HepG2 (cell line): ENCODE measurements around the gene RBMS2. TPM values are rescaled to one million over a fixed set of nuclear protein-coding genes. Genes with fewer than 3 reads are reported as not detected.

Source experiments
- BRCA1 ChIP-seq: sonication (generic); formaldehyde crosslinking; IDR thresholded peaks from 2 replicates; pipeline ENCODE4 v1.4.0; 2020; ENCODE audit warnings: missing genetic modification reagents
- HES4 ChIP-seq: sonication (generic); formaldehyde crosslinking; IDR thresholded peaks from 2 replicates; pipeline ENCODE4 v1.9.0; 2021; ENCODE audit warnings: mild to moderate bottlenecking, missing genetic modification reagents, borderline replicate concordance
- SIX1 ChIP-seq: sonication (generic); formaldehyde crosslinking; IDR thresholded peaks from 2 replicates; pipeline ENCODE4 v1.4.0; 2020; ENCODE audit warnings: missing genetic modification reagents, borderline replicate concordance
- SIX4 ChIP-seq: sonication (generic); formaldehyde crosslinking; IDR thresholded peaks from 2 replicates; pipeline ENCODE4 v1.4.0; 2020; ENCODE audit warnings: missing genetic modification reagents
- SNAPC5 ChIP-seq: sonication (generic); formaldehyde crosslinking; IDR thresholded peaks from 2 replicates; pipeline ENCODE4 v1.8.1; 2023; ENCODE audit warnings: mild to moderate bottlenecking, missing genetic modification reagents, borderline replicate concordance
- TBL1XR1 ChIP-seq: fragments of 150-350 bp; IDR thresholded peaks from 2 replicates; pipeline ENCODE4 v1.6.1; 2014; ENCODE audit warnings: borderline replicate concordance, low read length; ENCODE audit not compliant: partially characterized antibody
- TEAD3 ChIP-seq: optimal IDR thresholded peaks from 2 replicates; pipeline ENCODE3; 2016; ENCODE audit warnings: borderline replicate concordance
- ZBTB21 ChIP-seq: sonication (generic); formaldehyde crosslinking; IDR thresholded peaks from 2 replicates; pipeline ENCODE4 v1.4.0; 2020; ENCODE audit warnings: missing genetic modification reagents
- ZFP1 ChIP-seq: IDR thresholded peaks from 2 replicates; pipeline ENCODE4 v1.6.1; 2016
- ZFP90 ChIP-seq: sonication (generic); formaldehyde crosslinking; IDR thresholded peaks from 2 replicates; pipeline ENCODE4 v1.8.0; 2022; ENCODE audit warnings: missing genetic modification reagents, mild to moderate bottlenecking, inconsistent platforms, borderline replicate concordance
- ZFY ChIP-seq: sonication (generic); formaldehyde crosslinking; IDR thresholded peaks from 2 replicates; pipeline ENCODE4 v1.4.0; 2020; ENCODE audit warnings: missing genetic modification reagents
- ZNF205 ChIP-seq: IDR thresholded peaks from 2 replicates; pipeline ENCODE4 v1.6.1; 2018; ENCODE audit warnings: missing biosample characterization, missing genetic modification reagents
- ZNF24 ChIP-seq: fragments of 450-650 bp; IDR thresholded peaks from 2 replicates; pipeline ENCODE4 v1.6.1; 2017; ENCODE audit warnings: antibody characterized with exemption, mild to moderate bottlenecking
- ZNF274 ChIP-seq: sonication (generic); formaldehyde crosslinking; IDR thresholded peaks from 2 replicates; pipeline ENCODE4 v1.5.1; 2020; ENCODE audit warnings: mild to moderate bottlenecking, missing genetic modification reagents
- ZNF747 ChIP-seq: sonication (generic); formaldehyde crosslinking; IDR thresholded peaks from 2 replicates; pipeline ENCODE4 v1.8.1; 2023; ENCODE audit warnings: missing genetic modification reagents, mild to moderate bottlenecking, borderline replicate concordance
- polyA plus RNA-seq, 8 experiments: library from polyadenylated mRNA; depleted of rRNA in 3 of 8; stranded (reverse) in 7 of 8; unstranded in 1 of 8; fragments of >200 nt; fragmentation: Illumina TruSeq in 4 of 8; extraction: Trizol in 4 of 8; gene quantifications; 2 replicates each; pipeline versions ENCODE4 v1.2.1 to v1.2.3, GENCODE V29; 2011 to 2016; ENCODE audit warnings: low read depth in 4 of 8, missing spikeins in 1 of 8, mixed read lengths in 1 of 8; ENCODE audit not compliant: insufficient read depth in 1 of 8
- total RNA-seq, 5 experiments: library from RNA; depleted of rRNA; stranded (reverse); fragments of >200 nt; fragmentation: Illumina TruSeq; extraction: Trizol; gene quantifications; 2 replicates each; pipeline ENCODE4 v1.2.3, GENCODE V29; 2016; ENCODE audit warnings: low read depth in 1 of 5
- TF ChIP-seq, protein P1 (sequence below): sonication (generic); formaldehyde crosslinking; IDR thresholded peaks from 2 replicates; pipeline ENCODE4 v1.4.0; 2020; ENCODE audit warnings: missing genetic modification reagents
- TF ChIP-seq, protein P2 (sequence below): sonication (generic); formaldehyde crosslinking; IDR thresholded peaks from 2 replicates; pipeline ENCODE4 v1.9.0; 2021; ENCODE audit warnings: mild to moderate bottlenecking, missing genetic modification reagents
- TF ChIP-seq, protein P3 (sequence below): sonication (generic); formaldehyde crosslinking; IDR thresholded peaks from 2 replicates; pipeline ENCODE4 v1.8.0; 2023; ENCODE audit warnings: mild to moderate bottlenecking, missing genetic modification reagents

RBMS2 gene
- total and polyA plus RNA-seq, 2 of the 13 experiments (the other 11 are each of a cell fraction or from before 2014, with no cell fraction given): 0.53 to 7.4 TPM

- TF ChIP-seq, protein P1, sequence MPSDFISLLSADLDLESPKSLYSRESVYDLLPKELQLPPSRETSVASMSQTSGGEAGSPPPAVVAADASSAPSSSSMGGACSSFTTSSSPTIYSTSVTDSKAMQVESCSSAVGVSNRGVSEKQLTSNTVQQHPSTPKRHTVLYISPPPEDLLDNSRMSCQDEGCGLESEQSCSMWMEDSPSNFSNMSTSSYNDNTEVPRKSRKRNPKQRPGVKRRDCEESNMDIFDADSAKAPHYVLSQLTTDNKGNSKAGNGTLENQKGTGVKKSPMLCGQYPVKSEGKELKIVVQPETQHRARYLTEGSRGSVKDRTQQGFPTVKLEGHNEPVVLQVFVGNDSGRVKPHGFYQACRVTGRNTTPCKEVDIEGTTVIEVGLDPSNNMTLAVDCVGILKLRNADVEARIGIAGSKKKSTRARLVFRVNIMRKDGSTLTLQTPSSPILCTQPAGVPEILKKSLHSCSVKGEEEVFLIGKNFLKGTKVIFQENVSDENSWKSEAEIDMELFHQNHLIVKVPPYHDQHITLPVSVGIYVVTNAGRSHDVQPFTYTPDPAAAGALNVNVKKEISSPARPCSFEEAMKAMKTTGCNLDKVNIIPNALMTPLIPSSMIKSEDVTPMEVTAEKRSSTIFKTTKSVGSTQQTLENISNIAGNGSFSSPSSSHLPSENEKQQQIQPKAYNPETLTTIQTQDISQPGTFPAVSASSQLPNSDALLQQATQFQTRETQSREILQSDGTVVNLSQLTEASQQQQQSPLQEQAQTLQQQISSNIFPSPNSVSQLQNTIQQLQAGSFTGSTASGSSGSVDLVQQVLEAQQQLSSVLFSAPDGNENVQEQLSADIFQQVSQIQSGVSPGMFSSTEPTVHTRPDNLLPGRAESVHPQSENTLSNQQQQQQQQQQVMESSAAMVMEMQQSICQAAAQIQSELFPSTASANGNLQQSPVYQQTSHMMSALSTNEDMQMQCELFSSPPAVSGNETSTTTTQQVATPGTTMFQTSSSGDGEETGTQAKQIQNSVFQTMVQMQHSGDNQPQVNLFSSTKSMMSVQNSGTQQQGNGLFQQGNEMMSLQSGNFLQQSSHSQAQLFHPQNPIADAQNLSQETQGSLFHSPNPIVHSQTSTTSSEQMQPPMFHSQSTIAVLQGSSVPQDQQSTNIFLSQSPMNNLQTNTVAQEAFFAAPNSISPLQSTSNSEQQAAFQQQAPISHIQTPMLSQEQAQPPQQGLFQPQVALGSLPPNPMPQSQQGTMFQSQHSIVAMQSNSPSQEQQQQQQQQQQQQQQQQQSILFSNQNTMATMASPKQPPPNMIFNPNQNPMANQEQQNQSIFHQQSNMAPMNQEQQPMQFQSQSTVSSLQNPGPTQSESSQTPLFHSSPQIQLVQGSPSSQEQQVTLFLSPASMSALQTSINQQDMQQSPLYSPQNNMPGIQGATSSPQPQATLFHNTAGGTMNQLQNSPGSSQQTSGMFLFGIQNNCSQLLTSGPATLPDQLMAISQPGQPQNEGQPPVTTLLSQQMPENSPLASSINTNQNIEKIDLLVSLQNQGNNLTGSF (CRISPR knock-in tag): no peak
- TF ChIP-seq HES4 (CRISPR knock-in tag) (no peak), ZNF205 (CRISPR knock-in tag) (peak; percentile 72), ZFY (CRISPR knock-in tag) (peak; percentile 58), ZNF24 (no peak), ZFP90 (CRISPR knock-in tag) (no peak), TBL1XR1 (no peak), ZBTB21 (CRISPR knock-in tag) (no peak), SIX4 (CRISPR knock-in tag) (0 out of 2 replicates have a peak, but pooled peaks have one; percentile 37), SIX1 (CRISPR knock-in tag) (no peak), ZNF747 (CRISPR knock-in tag) (no peak; the same call in 1 of the 2 replicates), BRCA1 (CRISPR knock-in tag) (no peak), ZFP1 (0 out of 2 replicates have a peak, but pooled peaks have one; percentile 30), TEAD3 (CRISPR knock-in tag) (peak; percentile 51), ZNF274 (CRISPR knock-in tag) (no peak), SNAPC5 (CRISPR knock-in tag) (no peak)
- TF ChIP-seq, protein P2, sequence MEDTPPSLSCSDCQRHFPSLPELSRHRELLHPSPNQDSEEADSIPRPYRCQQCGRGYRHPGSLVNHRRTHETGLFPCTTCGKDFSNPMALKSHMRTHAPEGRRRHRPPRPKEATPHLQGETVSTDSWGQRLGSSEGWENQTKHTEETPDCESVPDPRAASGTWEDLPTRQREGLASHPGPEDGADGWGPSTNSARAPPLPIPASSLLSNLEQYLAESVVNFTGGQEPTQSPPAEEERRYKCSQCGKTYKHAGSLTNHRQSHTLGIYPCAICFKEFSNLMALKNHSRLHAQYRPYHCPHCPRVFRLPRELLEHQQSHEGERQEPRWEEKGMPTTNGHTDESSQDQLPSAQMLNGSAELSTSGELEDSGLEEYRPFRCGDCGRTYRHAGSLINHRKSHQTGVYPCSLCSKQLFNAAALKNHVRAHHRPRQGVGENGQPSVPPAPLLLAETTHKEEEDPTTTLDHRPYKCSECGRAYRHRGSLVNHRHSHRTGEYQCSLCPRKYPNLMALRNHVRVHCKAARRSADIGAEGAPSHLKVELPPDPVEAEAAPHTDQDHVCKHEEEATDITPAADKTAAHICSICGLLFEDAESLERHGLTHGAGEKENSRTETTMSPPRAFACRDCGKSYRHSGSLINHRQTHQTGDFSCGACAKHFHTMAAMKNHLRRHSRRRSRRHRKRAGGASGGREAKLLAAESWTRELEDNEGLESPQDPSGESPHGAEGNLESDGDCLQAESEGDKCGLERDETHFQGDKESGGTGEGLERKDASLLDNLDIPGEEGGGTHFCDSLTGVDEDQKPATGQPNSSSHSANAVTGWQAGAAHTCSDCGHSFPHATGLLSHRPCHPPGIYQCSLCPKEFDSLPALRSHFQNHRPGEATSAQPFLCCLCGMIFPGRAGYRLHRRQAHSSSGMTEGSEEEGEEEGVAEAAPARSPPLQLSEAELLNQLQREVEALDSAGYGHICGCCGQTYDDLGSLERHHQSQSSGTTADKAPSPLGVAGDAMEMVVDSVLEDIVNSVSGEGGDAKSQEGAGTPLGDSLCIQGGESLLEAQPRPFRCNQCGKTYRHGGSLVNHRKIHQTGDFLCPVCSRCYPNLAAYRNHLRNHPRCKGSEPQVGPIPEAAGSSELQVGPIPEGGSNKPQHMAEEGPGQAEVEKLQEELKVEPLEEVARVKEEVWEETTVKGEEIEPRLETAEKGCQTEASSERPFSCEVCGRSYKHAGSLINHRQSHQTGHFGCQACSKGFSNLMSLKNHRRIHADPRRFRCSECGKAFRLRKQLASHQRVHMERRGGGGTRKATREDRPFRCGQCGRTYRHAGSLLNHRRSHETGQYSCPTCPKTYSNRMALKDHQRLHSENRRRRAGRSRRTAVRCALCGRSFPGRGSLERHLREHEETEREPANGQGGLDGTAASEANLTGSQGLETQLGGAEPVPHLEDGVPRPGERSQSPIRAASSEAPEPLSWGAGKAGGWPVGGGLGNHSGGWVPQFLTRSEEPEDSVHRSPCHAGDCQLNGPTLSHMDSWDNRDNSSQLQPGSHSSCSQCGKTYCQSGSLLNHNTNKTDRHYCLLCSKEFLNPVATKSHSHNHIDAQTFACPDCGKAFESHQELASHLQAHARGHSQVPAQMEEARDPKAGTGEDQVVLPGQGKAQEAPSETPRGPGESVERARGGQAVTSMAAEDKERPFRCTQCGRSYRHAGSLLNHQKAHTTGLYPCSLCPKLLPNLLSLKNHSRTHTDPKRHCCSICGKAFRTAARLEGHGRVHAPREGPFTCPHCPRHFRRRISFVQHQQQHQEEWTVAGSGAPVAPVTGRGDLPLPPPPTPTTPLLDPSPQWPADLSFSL (CRISPR knock-in tag): peak; percentile 44; the same call in 1 of the 2 replicates
- TF ChIP-seq, protein P3, sequence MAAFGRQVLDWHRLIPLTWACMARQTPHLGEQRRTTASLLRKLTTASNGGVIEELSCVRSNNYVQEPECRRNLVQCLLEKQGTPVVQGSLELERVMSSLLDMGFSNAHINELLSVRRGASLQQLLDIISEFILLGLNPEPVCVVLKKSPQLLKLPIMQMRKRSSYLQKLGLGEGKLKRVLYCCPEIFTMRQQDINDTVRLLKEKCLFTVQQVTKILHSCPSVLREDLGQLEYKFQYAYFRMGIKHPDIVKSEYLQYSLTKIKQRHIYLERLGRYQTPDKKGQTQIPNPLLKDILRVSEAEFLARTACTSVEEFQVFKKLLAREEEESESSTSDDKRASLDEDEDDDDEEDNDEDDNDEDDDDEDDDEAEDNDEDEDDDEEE (CRISPR knock-in tag): 0 out of 2 replicates have a peak, but pooled peaks have one; percentile 48
Observed at GRCh38 chr12:56630180-56630632, 108.6 kb downstream of the RBMS2 start, which contains the start of gene BAZ2A (continued).
